Mesenchymal stem cell (in vitro differentiated cells and primary cell): Measurements from ENCODE around the gene MYO6.

Experiments used
- DNase-seq: peaks from one replicate; pipeline ENCODE4 v3.0.0-alpha.2; 2013
- H2AFZ ChIP-seq: one replicate; pipeline ENCODE4 v1.6.1; 2013; ENCODE audit warnings: low read depth, mild to moderate bottlenecking, control low read depth, inconsistent platforms, low read length, moderate library complexity
- H2AK5ac ChIP-seq: 2 replicates; pipeline ENCODE4 v1.6.1; 2013; ENCODE audit warnings: low read length, moderate library complexity, mild to moderate bottlenecking, inconsistent platforms; ENCODE audit not compliant: severe bottlenecking
- H2BK120ac ChIP-seq: one replicate; pipeline ENCODE4 v1.6.1; 2013; ENCODE audit warnings: low read depth, mild to moderate bottlenecking, inconsistent platforms, low read length, moderate library complexity
- H2BK12ac ChIP-seq, 2 experiments: one replicate each; pipeline ENCODE4 v1.6.1; 2013; ENCODE audit warnings: inconsistent platforms in 2 of 2, low read length in 2 of 2, mild to moderate bottlenecking in 2 of 2, moderate library complexity in 2 of 2, control low read depth in 1 of 2
- H2BK15ac ChIP-seq: one replicate; pipeline ENCODE4 v1.6.1; 2013; ENCODE audit warnings: mild to moderate bottlenecking, low read depth, inconsistent platforms; ENCODE audit not compliant: poor library complexity, severe bottlenecking
- H2BK5ac ChIP-seq: 2 replicates; pipeline ENCODE4 v1.6.1; 2013; ENCODE audit warnings: low read depth, mild to moderate bottlenecking, low read length, control low read depth, inconsistent platforms; ENCODE audit not compliant: poor library complexity, severe bottlenecking
- H3K14ac ChIP-seq, 2 experiments: one replicate each; pipeline ENCODE4 v1.6.1; 2013; ENCODE audit warnings: inconsistent platforms in 2 of 2, low read length in 2 of 2, control low read depth in 1 of 2, mild to moderate bottlenecking in 1 of 2, moderate library complexity in 1 of 2
- H3K18ac ChIP-seq, 2 experiments: one replicate each; pipeline ENCODE4 v1.6.1; 2013; ENCODE audit warnings: inconsistent platforms in 2 of 2, low read length in 2 of 2, control low read depth in 1 of 2, low read depth in 1 of 2, mild to moderate bottlenecking in 1 of 2
- H3K23ac ChIP-seq, 2 experiments: one replicate each; pipeline ENCODE4 v1.6.1; 2013; ENCODE audit warnings: inconsistent platforms in 2 of 2, low read length in 2 of 2, mild to moderate bottlenecking in 2 of 2, moderate library complexity in 2 of 2, control low read depth in 1 of 2
- H3K27ac ChIP-seq: 2 replicates; pipeline ENCODE4 v1.5.1; 2013; ENCODE audit warnings: mild to moderate bottlenecking, moderate library complexity, low read length, control low read depth, inconsistent platforms; ENCODE audit not compliant: poor library complexity, severe bottlenecking
- H3K27me3 ChIP-seq, 2 experiments: 2 replicates each; pipeline versions ENCODE4 v1.6.1 to v1.7.0; 2013; ENCODE audit warnings: low read length in 2 of 2, mild to moderate bottlenecking in 2 of 2, moderate library complexity in 2 of 2, control low read depth in 1 of 2, inconsistent platforms in 1 of 2; ENCODE audit not compliant: control insufficient read depth in 1 of 2, insufficient read depth in 1 of 2
- H3K36me3 ChIP-seq, 2 experiments: 2 replicates each; pipeline versions ENCODE4 v1.6.1 to v1.7.0; 2013; ENCODE audit warnings: low read length in 2 of 2, control low read depth in 1 of 2, inconsistent platforms in 1 of 2, low read depth in 1 of 2, mild to moderate bottlenecking in 1 of 2; ENCODE audit not compliant: insufficient read depth in 2 of 2, control insufficient read depth in 1 of 2
- H3K4ac ChIP-seq, 2 experiments: one replicate each; pipeline ENCODE4 v1.6.1; 2013; ENCODE audit warnings: inconsistent platforms in 2 of 2, low read length in 2 of 2, mild to moderate bottlenecking in 2 of 2, moderate library complexity in 2 of 2, control low read depth in 1 of 2, low read depth in 1 of 2
- H3K4me1 ChIP-seq: 2 replicates; pipeline ENCODE4 v1.6.1; 2013; ENCODE audit warnings: low read depth, low read length, control low read depth; ENCODE audit not compliant: control insufficient read depth, insufficient read depth
- H3K4me2 ChIP-seq: 2 replicates; pipeline ENCODE4 v1.6.1; 2013; ENCODE audit warnings: low read length, mild to moderate bottlenecking, inconsistent platforms; ENCODE audit not compliant: poor library complexity, severe bottlenecking
- H3K4me3 ChIP-seq, 2 experiments: 2 replicates each; pipeline versions ENCODE4 v1.5.1 to v1.7.0; 2013; ENCODE audit warnings: low read length in 2 of 2, mild to moderate bottlenecking in 2 of 2, control low read depth in 1 of 2, low read depth in 1 of 2; ENCODE audit not compliant: insufficient read depth in 1 of 2
- H3K79me1 ChIP-seq: replicated peaks from 2 replicates; pipeline ENCODE4 v1.6.1; 2013; ENCODE audit warnings: mild to moderate bottlenecking, control low read depth, low read length, inconsistent platforms; ENCODE audit not compliant: poor library complexity, severe bottlenecking
- H3K9ac ChIP-seq: 2 replicates; pipeline ENCODE4 v1.7.0; 2013; ENCODE audit warnings: mild to moderate bottlenecking, low read length, moderate library complexity
- H3K9me3 ChIP-seq: 2 replicates; pipeline ENCODE4 v1.7.0; 2013; ENCODE audit warnings: mild to moderate bottlenecking, low read length; ENCODE audit not compliant: control insufficient read depth
- H4K8ac ChIP-seq: one replicate; pipeline ENCODE4 v1.6.1; 2013; ENCODE audit warnings: inconsistent platforms, mild to moderate bottlenecking, low read length, moderate library complexity
- H4K91ac ChIP-seq: one replicate; pipeline ENCODE4 v1.6.1; 2013; ENCODE audit warnings: mild to moderate bottlenecking, low read length, inconsistent platforms
- WGBS: methylation state at CpG from one replicate; pipeline ENCODE4 v1.1.7; 2013; ENCODE audit warnings: mixed read lengths; 5-methylcytosine and 5-hydroxymethylcytosine counted together

The MYO6 gene

DNA sequence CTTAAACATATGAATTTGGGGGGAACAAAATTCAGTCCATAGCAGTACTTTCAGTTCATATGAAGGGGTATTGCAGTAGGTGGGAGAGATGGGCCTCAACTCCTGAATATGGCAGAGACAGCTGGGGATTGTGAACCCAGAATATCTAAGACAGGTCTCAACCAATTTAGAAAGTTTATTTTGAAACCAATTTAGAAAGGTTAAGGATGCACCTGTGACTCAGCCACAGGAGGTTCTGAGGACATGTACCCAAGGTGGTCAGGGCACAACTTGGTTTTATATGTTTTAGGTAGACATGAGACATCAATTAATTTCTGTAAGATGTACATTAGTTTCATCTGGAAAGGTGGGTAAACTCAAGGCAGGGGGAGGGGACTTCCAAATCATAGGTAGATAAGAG lies 59.5 kb downstream of the MYO6 start:
- H3K18ac ChIP-seq = no peak overlapping the region
- no peak overlapping the region for H2AK5ac ChIP-seq
- H3K27me3 ChIP-seq = no peaks in the 10 kb centered on the region
- H3K4ac ChIP-seq = no peak overlapping the region
- H3K14ac ChIP-seq = no peak overlapping the region
- H2BK15ac ChIP-seq = no peak overlapping the region
- H2BK120ac ChIP-seq = no peak overlapping the region
- no peak overlapping the region for H2BK5ac ChIP-seq
- no peak for DNase-seq
- H3K4me3 ChIP-seq = no peak overlapping the region
- H2AFZ ChIP-seq = no peak overlapping the region
- H3K9ac ChIP-seq = no peak overlapping the region
- no peaks in the 10 kb centered on the region for H3K9me3 ChIP-seq
- peaks cover 42% of the 10 kb centered on the region for H3K79me1 ChIP-seq
- H3K23ac ChIP-seq = no peak overlapping the region
- H3K4me1 ChIP-seq = peaks cover 4% of the 10 kb centered on the region
- no peak overlapping the region for H4K8ac ChIP-seq
- no peak overlapping the region for H2BK12ac ChIP-seq
- no peak overlapping the region for H3K4me2 ChIP-seq
- H3K36me3 ChIP-seq = peaks cover 4 to 5% of the 10 kb centered on the region in 2 experiments
- H4K91ac ChIP-seq = no peak overlapping the region
- H3K27ac ChIP-seq = no peak overlapping the region

DNA sequence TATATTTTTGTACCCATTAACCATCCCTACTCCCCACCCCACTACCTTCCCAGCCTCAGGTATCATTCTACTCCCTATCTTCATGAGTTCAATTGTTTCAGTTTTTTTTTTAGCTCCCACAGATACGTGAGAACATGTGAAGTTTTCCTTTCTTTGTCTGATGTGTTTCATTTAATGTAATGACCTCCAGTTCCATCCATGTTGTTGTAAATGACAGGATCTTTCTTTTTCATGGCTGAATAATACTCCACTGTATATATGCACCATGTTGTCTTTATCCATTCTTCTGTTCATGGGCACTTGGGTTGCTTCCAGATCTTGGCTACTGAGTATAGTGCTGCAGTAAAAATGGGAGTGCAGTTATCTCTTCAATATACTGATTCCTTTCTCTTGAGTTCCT lies 63.5 kb downstream of the MYO6 start:
- Histone ChIP-seq H3K4me3 (no peak overlapping the region), H2BK5ac (no peak overlapping the region), H2BK12ac (no peak overlapping the region), H3K4ac (no peak overlapping the region), H3K36me3 (peaks cover 6 to 8% of the 10 kb centered on the region in 2 experiments), H3K9ac (no peak overlapping the region), H4K91ac (no peak overlapping the region), H2BK120ac (no peak overlapping the region), H3K79me1 (peaks cover 43% of the 10 kb centered on the region), H3K27me3 (no peaks in the 10 kb centered on the region), H3K4me1 (peaks cover 2% of the 10 kb centered on the region), H2BK15ac (no peak overlapping the region), H3K14ac (no peak overlapping the region), H3K4me2 (no peak overlapping the region), H3K23ac (no peak overlapping the region), H3K9me3 (no peaks in the 10 kb centered on the region), H4K8ac (no peak overlapping the region), H2AK5ac (no peak overlapping the region), H3K18ac (no peak overlapping the region), H3K27ac (no peak overlapping the region), H2AFZ (no peak overlapping the region)
- WGBS = no CpG with 5 or more reads among the region's 1 CpG
- no peak for DNase-seq

GRCh38 chr6:75813476-75814250 lies 64.6 kb downstream of the MYO6 start:
- Histone ChIP-seq H2BK120ac (no peak overlapping the region), H3K36me3 (peaks cover 6 to 8% of the 10 kb centered on the region in 2 experiments), H3K27ac (no peak overlapping the region), H2AK5ac (no peak overlapping the region), H3K4ac (no peak overlapping the region), H2BK12ac (no peak overlapping the region), H3K4me3 (no peak overlapping the region), H3K14ac (no peak overlapping the region), H2BK5ac (no peak overlapping the region), H4K91ac (no peak overlapping the region), H3K18ac (no peak overlapping the region), H4K8ac (no peak overlapping the region), H3K4me2 (no peak overlapping the region), H3K9ac (no peak overlapping the region), H2AFZ (no peak overlapping the region), H3K27me3 (no peaks in the 10 kb centered on the region), H3K79me1 (peaks cover 36% of the 10 kb centered on the region), H3K9me3 (no peaks in the 10 kb centered on the region), H3K23ac (no peak overlapping the region), H3K4me1 (peaks cover 2% of the 10 kb centered on the region), H2BK15ac (no peak overlapping the region)
- DNase-seq = no peak
- WGBS = 92% methylated on average over 8 of the region's 8 CpGs

DNA sequence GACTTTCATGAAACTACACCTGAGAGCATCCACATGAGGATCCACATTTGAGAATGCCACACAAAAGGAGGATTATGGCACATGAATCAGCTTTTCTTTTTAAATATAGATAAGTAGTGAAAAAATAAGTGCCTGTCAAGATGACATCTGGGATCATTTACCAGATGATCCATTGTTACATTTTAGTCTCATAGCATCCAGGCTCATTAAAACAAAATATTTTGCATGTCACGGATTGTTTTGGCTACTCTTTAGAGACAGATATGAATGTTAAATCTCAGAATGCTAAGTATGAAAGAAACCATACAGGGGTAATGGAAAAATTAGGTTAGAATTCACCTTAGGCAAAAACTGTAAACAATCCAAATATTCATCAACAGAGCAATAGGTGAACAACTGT lies 66.7 kb downstream of the MYO6 start:
- H3K4ac ChIP-seq = no peak overlapping the region
- DNase-seq = no peak
- H3K27ac ChIP-seq = no peak overlapping the region
- H3K14ac ChIP-seq = no peak overlapping the region
- no peak overlapping the region for H2BK15ac ChIP-seq
- H3K36me3 ChIP-seq = peaks cover 6 to 8% of the 10 kb centered on the region in 2 experiments
- no CpG with 5 or more reads among the region's 1 CpG for WGBS
- no peaks in the 10 kb centered on the region for H3K27me3 ChIP-seq
- H2BK120ac ChIP-seq = no peak overlapping the region
- no peak overlapping the region for H3K9ac ChIP-seq
- no peak overlapping the region for H3K23ac ChIP-seq
- no peak overlapping the region for H3K4me2 ChIP-seq
- no peak overlapping the region for H2BK5ac ChIP-seq
- no peak overlapping the region for H2AFZ ChIP-seq
- H2AK5ac ChIP-seq = no peak overlapping the region
- no peak overlapping the region for H2BK12ac ChIP-seq
- no peak overlapping the region for H3K4me3 ChIP-seq
- H3K4me1 ChIP-seq = peaks cover 2% of the 10 kb centered on the region
- no peak overlapping the region for H3K18ac ChIP-seq
- H4K8ac ChIP-seq = no peak overlapping the region
- H3K79me1 ChIP-seq = peaks cover 28% of the 10 kb centered on the region
- no peak overlapping the region for H4K91ac ChIP-seq
- no peaks in the 10 kb centered on the region for H3K9me3 ChIP-seq
